ENCODE measurements around the gene RIMBP2.

GRCh38 chr12:130425698-130426245, 290.3 kb downstream of the RIMBP2 start:
- no peak for TF ChIP-seq EZH2 (IDR thresholded peaks at IDR 0.05; ENCODE audit: borderline replicate concordance, low read depth, low read length, poor library complexity, severe bottlenecking)
- TF ChIP-seq CTCF (conservative IDR thresholded peaks at IDR 0.05; ENCODE audit: low read depth, low read length): no peak
